HG03196 (cell line): Measurements from ENCODE around the gene SPATS1.
"Not testable (repeated sequence)": the region's sequence is repeated elsewhere in the genome, so short reads cannot be mapped to it uniquely, and the experiment has no call there.

Source experiments
- ATAC-seq: cut with Tn5 transposase; IDR thresholded peaks from one replicate; pipeline ENCODE4 v1.9.1; 2021; ENCODE audit not compliant: unreplicated experiment

SPATS1 gene

DNA sequence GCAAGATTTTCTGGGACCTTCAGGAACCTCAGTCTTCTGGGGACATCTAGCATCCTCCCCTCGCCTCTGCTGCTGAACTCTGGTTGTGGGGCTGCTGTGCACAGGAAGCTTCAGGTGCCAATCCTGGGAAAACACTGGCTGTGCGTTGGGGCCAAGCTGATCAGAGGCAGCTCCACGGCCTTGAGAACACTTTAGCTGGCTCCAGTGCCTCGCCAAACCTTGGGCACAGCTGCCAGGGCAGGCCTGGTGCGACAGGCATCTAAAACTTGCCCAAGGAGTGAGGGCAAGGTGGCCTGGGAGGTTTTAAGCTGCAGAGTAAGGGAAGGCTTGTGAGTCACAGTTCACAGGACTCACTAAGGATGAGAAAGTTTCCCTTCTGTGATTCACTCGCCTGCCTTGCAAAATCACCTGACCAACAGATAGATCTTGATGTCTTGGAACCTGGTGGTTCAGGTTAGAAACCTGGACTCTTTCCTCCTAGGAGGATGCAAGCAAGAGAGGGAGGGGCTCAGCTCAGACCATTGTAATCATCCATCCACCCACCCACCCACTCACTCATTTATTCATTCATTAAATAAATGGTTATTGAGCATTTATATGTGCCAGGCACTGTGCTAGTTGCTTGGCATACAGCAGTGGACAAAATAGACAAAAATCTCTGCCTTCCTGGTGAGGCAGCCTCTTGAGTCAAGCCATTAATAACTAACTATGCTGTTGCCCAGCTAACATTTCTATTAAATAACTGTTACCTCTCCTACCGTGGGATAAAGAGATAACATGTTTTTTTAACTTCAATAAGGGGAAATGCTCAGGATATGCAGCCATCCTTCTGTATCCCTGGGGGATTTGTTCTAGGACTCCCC is 2.5 kb upstream of the SPATS1 start:
- no peak for ATAC-seq

DNA sequence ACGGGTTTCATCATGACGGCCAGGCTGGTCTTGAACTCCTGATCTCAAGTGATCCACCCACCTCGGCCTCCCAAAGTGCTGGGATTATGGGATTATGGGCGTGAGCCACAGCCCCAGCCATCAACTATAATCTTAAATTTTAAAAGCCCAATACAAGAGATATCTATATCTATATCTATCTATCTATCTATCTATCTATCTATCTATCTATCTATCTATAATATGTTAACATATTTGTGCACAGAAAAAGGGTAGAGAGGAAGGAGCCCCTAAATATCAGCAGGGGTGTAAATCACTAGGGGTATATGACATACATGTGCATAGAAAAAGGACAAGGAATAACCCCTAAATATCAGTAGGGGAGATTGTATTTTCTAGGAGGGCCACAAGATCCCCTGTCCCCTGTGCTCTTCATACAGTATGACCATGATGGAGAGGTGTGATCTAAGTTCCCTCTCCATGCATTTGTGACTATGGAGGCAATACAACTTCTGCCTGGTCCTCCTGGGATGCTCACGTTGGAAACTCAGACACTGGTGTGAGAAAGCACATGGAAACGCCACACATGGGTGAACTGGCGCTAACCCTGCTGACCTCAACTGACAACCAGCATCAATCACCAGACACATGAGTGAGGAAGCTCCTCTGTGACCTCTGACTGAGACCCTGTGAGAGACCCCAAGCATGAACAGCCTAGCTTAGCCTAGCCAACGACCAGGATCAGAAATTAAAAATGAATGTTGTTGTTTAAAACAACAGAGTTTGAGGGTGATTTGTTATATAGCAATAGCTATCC is 1.2 kb upstream of the SPATS1 start:
- no peak for ATAC-seq

DNA sequence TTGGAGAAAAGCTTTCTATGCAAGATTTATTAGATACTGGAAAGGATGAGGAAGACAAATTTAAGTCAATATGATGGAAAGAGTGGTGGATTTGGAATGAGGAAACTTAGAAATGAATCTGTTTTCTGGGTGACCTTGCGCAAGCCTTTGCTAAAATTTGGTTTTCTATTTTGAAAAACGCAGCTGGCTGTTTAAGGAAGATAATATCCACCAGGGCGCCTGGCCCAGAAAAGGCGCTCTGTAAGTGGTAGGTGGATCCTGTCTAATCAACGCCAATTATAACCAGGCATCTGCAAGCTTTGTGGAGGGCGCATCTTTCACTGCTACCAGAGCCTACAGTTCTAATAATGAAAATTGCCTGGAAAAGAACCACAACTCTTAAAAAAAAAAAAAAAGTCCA is 398 bp upstream of the SPATS1 start:
- no peak for ATAC-seq

- ATAC-seq, result not testable (repeated sequence)
These were observed 4.4 kb downstream of the SPATS1 start for GRCh38 chr6:44346818-44347217.

DNA sequence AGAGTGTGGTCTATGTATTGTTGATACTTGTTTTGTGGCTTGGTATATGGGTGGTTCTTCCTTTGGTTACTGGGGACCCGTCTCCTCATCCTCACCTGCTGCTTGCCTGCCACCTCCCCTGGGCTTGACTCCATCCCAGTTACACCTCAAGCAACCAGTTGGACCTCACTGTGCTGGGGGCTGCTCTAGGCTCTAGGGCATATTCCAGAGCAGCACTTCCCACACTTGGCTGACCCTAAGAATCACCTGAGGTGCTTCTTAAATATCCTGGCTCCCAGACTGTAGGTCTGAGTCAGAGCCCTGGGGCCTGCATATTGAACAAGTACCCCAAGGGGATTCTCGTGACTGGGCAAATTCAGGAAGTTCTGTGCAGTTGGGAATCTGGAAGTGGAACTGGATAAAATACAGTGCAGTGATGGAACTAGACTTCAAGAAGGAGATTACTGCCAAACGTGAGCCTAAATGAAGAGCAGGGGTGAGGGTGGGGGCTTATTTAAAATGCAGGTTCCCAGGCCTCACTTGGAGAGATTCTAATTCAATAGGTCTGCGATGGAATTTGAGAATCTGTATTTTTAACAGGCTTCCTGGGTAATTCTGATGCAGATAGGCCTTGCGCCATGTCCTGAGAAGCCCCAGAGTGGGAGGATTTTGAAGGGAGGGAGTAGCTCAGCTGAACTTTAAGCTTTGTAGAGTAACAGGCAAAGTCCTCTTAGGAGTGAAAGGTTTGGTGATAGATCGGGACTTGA is 7.6 kb downstream of the SPATS1 start:
- no peak for ATAC-seq

GRCh38 chr6:44350650-44350994 is 8.2 kb downstream of the SPATS1 start:
- ATAC-seq, result not testable (repeated sequence)

DNA sequence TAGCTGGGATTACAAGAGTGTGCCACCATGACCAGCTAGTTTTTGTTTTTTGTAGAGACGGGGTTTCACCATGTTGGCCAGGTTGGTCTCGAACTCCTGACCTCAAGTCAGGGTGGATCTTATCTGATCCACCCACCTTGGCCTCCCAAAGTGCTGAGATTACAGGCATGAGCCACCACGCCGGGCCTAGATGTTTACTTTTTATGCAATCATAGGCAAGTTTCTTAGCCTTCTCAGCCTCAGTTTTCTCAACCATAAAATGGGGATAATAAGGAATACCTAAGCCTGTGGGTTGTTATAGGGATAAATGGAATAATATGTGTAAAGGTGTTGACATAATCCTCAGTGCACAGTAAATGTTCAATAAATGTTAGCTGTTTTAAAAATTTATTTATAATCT is 9.8 kb downstream of the SPATS1 start:
- ATAC-seq, result no peak

DNA sequence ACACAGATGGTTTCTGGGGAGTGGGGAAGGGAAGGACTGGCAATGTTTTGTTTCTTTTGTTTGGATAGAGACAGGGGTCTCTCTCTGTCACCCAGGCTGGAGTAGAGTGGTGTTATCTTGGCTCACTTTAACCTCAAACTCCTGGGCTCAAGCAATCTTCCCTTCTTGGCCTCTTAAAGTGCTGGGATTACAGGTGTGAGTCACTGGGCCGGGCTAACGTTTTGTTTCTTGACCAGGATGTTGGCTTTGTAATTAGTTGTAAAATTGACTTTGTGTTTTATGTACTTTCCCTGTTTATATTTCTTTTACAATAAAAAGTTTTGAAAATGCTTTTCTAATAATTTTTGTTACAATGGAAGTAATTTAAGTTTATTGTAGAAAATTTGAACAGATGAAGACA is 10.9 kb downstream of the SPATS1 start:
- ATAC-seq, result no peak

- no peak for ATAC-seq
These were observed 13.2 kb downstream of the SPATS1 start for GRCh38 chr6:44355640-44356039.

- no peak for ATAC-seq
These were observed 14.0 kb downstream of the SPATS1 start for GRCh38 chr6:44356487-44356886.

DNA sequence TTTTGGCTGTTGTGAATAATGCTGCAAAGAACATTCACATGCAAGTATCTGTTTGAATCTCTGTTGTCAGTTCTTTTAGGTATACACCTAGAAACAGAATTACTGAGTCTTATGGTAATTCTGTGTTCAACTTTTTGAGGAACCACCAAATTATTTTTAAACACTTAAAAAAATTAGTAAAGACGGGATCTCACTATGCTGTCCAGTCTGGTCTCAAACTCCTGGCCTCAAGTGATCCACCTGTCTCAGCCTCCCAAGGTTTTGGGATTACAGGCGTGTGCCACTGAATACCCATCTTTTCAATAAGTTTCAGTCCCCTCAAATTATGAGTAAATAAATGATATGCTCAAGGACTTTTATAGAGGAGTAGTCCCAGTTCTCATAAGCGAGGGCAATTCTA is 17.5 kb downstream of the SPATS1 start:
- ATAC-seq, result no peak

DNA sequence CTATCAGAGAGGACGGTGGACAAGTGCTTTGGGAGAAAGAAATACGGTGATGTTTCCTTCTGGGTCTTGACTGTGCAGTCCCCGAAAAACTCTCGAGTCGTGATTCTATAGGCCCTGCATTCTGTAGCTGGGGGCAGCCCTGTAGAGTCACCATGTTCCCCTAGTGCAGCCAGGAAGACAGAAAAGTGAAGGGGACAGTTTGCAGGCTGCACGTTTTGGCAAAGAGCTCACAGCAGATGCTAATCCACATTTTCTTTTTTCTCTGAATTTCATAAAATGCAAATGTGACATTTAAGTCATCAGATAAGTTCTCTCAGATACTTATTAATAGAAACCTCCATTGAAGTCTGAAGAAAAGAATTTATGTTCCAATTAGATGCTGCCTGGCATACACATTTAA is 19.5 kb downstream of the SPATS1 start:
- no peak for ATAC-seq

- no peak for ATAC-seq
These were observed 21.0 kb downstream of the SPATS1 start for GRCh38 chr6:44363377-44363926.

DNA sequence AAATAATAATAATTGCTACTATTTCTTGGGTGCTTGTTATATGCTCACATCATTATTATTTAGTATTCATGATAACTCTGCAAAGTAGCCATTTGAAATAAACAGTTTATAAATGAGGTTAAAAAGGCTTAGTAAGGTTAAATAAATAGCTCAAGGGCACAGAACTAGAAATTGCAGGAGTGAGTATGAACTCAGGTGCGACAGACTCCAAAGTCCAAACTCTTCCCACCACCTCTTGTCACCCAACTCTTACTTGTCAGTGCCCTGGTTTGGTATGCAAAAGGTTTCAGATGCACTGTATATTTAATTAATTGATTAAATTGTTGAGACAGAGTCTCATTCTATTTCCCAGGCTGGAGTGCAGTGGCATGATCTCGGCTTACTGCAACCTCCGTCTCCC is 24.3 kb downstream of the SPATS1 start:
- no peak for ATAC-seq

DNA sequence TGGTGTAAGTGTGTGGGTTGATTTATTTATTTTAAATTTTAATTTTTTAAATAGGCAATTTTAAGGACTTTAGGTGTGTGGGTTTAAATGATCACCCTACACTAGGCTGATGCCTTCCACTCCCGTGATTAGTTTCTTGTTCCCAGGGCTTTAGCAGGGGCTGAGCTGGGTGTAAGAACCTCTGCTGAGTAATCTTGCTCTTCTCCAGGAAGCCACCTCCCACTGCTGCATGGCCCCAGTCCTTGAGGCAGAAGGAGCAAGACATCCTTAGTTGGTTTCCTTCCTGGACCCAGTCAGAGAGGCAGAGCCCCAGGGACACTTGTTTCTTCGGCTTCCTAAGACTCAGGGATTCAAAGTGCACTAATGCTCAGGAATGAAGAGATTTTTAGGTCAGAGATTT is 25.2 kb downstream of the SPATS1 start:
- no peak for ATAC-seq

DNA sequence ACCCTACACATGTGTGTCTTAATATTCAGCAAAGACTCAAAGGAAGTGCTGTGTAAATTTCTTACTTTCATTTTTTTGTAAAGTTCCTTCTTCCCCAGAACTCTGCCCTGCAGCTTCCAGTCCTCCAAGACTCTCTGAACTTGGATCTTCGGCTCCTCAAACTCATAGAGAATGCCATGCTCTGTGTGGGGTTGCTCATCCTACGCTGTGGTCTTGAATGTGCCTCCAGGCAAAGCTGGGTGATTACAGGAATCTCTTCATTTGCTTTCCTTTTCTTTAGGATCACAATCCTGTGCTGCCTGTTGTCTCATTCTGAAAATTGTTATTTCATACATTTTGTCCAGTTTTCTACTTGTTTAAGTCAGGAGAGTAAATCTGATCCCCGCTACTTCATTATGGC is 30.6 kb downstream of the SPATS1 start:
- ATAC-seq, result no peak

- ATAC-seq, result no peak
These were observed 31.3 kb downstream of the SPATS1 start for GRCh38 chr6:44373787-44374186.

- ATAC-seq, result no peak
These were observed 32.6 kb downstream of the SPATS1 start for GRCh38 chr6:44375071-44375470.

DNA sequence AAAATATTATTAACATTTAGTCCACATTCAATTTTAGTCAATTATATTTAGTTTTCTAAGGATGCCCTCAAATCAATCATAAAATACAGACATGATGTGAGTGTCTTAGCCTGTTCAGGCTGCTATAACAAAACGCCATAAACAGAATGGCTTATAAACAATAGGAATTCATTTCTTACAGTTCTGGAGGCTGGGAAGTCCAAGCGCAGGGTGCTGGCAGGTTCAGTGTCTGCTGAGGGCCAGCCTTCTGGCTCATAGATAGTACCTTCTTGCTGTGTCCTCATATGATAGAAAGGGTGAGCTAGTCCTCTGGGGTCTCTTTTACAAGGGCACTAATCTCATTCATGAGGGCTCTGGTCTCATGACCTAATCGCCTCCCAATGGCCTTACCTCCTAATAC is 35.0 kb downstream of the SPATS1 start:
- ATAC-seq, result no peak

GRCh38 chr6:44377971-44378370 is 35.5 kb downstream of the SPATS1 start:
- no peak for ATAC-seq

DNA sequence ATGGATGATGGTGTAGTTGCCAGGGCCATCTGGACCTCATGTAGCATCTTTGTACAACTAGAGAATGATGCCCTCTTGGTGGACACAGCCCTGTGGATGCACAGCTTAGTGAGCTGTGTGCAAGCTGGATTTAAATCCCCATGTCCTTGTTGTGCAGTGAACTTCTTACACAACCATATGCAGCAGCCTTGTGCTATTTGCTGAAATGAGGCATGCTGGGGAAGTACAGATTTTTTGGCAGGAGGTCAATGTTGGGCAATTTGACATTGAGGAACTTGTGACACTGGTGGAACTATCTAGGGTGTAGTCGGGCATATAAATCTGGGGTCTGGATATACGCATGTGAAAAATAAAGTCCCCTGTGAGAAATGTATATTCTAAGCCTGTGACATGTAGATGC is 39.3 kb downstream of the SPATS1 start:
- no peak for ATAC-seq
